Measurements from ENCODE around the gene GLDN.

Gene GLDN

DNA sequence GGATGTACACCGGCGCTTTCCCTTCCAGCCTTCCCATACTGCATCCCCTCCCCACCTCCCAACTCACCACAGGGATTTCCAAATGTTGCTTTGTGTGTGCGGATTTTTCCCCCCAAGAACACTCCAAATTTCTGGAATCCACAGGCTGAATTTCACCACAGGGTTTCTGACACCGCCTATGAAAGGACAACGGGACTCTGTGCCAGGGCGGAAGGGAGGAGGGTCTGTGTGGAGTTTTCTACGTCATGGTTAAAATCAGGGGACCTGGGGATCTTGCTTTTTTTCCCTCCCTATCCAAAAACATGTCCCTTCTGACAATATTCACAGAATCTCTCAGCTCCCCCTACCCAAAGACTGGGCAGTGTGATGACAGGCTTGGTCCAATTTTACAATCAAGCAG, 17.7 kb upstream of the GLDN start:
- DNase-seq = no peak

DNA sequence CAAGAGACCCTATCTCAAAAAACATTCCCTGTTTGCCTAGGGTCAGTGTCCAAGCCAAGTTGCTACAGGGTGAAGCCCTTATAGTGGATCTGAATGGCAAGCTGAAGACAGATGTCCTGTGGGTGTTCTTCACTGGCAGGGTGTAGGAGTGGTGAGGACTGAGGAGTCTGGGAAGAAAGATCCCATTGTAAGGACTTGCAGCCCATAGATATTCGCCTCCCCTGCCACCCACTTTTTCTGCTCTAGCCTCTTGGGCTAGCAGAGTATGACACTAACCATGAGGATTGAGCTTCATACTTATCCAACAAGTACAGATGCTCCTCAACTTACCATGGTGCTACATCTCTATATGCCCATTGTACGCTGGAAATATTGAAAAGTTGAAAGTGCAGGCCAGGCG, 16.3 kb upstream of the GLDN start:
- DNase-seq = no peak

- DNase-seq = no peak
Observed at GRCh38 chr15:51327081-51327480, 14.4 kb upstream of the GLDN start.

- DNase-seq = no peak
Observed at GRCh38 chr15:51328926-51329325, 12.5 kb upstream of the GLDN start.

- no peak for DNase-seq
Observed at GRCh38 chr15:51331141-51331540, 10.3 kb upstream of the GLDN start.

- DNase-seq = no peak
Observed at GRCh38 chr15:51332206-51333147, 9.0 kb upstream of the GLDN start.

- no peak for DNase-seq
Observed at GRCh38 chr15:51333571-51333970, 7.9 kb upstream of the GLDN start.

DNA sequence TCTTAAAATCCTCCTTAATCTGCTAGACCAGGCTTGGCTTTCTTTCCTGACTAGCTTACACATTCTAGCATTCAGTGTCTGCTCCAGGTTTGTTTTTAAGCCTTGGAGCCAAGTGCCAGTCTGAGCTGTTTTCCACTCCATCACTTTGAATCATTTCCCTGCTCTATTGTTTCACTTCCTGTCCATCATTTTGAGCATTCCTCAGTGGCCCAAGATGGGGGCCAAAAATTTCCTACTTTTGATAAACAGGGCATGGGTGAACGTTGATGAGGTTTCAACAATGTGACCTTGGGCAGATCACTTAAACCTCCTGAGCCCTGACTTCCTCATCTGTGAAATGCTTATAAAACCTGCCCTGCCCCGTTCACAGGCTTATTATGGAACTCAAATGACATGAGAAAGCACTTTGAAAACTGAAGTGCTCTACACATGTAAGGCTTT, 7.4 kb upstream of the GLDN start:
- no peak for DNase-seq

GRCh38 chr15:51335087-51335486, 6.4 kb upstream of the GLDN start:
- no peak for DNase-seq

- no peak for DNase-seq
Observed at GRCh38 chr15:51335538-51336410, 5.7 kb upstream of the GLDN start.

- DNase-seq = no peak
Observed at GRCh38 chr15:51338496-51338895, 3.0 kb upstream of the GLDN start, which contains the start of gene CYP19A1. CYP19A1 (minus strand) TSS chr15:51338596; CDS start chr15:51242912, 95,684 bp downstream.

DNA sequence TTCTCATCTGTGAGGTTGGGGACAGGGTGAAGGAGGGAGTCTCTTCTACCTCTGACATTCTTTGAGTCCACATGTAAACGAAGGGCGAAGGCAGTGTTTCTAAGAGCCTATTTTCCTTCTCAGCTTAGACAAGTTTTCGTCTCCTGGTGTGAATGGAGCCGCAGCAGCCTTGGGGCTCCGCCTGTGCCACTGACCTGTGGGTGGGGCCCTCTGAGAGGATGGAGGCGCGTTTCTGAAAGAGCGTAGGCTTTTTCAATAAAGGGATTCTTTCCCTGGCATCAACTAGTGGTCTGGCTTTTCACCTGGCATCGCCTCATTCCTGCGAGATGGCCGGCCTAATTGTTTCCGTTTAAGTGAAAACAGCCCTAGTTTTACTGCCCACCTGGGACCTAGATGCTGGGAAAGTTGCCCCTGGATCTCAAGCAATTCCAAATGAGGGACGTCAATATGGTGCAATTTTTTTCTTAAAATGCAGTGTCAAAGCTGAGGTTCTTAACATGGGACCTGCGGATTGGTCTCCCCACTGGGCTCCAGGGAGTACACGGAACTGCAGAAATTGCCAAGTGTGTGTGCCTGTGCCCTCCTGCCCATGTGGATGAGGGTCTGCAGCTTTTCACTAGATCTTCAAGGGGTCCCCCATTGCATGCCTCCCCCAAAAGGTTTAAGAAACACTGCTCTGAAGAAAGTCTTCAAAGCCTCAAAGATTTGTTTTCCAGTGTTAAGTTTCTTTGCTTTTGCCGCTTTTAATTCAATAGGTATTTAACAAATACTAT, 958 bp downstream of the GLDN start:
- DNase-seq = no peak

GRCh38 chr15:51343466-51343865, 2.0 kb downstream of the GLDN start:
- DNase-seq = no peak

GRCh38 chr15:51346136-51346535, 4.7 kb downstream of the GLDN start:
- DNase-seq = no peak

GRCh38 chr15:51348688-51349087, 7.2 kb downstream of the GLDN start:
- DNase-seq = no peak

DNA sequence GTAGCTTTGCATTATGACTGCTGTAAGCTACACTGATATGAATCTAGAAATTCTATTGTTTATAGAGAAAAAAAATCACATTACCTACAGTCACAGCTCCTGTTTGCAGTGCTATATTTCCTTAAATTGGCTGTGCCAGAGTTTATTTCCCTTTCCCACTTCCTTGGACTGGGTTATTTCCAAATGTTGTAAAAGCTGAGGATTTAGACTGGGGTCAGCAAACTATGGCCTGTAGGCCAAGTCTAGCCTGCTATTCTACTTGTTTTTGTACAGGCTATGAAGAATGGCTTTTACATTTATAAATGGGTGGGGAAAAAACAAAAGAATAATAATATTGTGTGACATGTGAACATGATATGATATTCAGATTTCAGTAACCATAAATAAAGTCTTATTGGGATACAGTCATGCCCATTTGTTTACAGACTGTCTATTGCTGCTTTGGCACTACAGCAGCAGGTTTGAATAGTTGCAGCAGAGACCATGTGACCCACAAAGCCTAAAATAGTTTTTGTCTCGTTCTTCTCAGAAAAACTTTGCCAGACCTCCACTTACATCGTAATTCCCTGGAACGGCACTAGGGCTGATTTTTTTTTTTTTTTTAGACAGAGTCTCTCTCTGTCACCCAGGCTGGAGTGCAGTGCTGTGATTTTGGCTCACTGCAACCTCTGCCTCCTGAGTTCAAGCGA, 7.8 kb downstream of the GLDN start:
- DNase-seq = no peak

GRCh38 chr15:51350723-51351122, 9.3 kb downstream of the GLDN start:
- DNase-seq = no peak

DNA sequence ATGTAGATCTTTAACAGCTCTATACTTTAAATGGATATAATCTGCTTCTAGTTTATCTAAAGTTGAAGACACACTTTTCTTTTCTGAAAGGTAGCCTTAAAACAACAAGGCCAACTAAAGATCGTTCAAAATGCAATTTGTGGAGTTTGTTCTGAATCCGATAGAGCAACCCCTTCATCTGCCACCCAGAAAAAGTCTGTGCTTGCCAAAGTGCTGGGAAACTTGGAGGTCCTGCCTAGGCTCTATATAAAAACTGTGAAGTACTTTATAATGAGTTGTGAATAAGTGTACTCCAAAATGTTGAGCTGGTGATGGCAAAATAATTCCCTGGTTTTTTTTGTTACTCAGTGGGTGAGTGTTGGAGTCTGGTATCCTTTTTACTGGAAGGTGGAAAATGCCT, 12.5 kb downstream of the GLDN start:
- DNase-seq = no peak

DNA sequence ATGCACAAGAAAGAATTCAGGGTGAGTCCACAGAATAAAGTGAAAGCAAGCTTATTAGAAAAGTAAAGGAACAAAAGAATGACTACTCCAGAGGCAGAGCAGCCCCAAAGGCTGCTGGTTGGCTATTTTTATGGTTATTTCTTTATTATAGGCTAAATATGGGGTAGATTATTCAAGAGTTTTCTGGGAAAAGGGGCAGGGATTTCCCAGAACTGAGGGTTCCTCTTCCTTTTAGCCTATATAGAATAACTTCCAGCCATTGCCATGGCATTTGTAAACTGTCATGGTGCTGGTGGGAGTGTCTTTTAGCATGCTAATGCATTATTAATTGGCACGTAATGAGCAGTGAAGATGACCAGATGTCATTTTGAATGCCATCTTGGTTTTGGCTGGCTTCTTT, 13.6 kb downstream of the GLDN start:
- DNase-seq = no peak

DNA sequence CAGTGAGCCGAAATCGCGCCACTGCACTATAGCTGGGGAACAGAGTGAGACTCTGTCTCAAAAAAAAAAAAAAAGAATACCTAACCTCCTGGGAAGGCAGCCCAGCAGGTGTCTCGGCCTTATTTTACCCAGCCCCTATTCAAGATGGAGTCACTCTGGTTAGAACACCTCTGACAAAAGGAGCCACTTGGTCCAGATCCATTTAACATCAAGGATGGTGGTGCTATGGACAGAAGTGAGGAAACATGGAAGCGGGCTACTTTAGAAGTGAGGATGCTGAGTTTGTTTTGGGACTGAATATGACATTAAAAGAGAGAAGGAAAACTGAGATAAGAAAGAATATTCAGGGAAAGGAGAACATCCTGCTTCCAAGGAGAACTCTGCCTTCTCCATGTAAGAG, 14.7 kb downstream of the GLDN start:
- DNase-seq = no peak

GRCh38 chr15:51356983-51357382, 15.5 kb downstream of the GLDN start:
- DNase-seq = no peak

DNA sequence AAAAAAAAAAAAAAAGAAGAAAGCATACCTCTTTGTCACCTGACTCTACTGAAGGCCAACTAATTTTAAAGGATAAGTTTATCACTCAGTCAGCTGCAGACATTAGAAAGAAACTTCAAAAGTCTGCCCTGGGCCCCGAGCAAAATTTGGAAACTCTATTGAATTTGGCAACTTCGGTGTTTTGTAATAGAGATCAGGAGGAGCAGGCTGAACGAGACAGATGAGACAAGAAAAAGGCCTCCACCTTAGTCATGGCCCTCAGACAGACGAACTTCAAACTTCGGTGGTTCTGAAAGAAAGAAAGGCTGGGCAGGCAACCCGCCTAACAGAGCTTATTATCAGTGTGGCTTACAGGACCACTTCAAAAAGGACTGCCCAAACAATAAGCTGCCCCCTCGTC, 18.5 kb downstream of the GLDN start:
- DNase-seq = no peak
